ENCODE results near the gene SGSM1. TPM values are rescaled to one million over a fixed set of nuclear protein-coding genes. Genes with fewer than 3 reads are reported as not detected.
A peak's percentile ranks its signal among the peaks of the same experiment; 100 is the strongest.

Gene SGSM1
- total RNA-seq, 1 experiment from 2014 or later, result not detected

GRCh38 chr22:24951942-24952836, 146.2 kb downstream of the SGSM1 start, which contains the start of gene KIAA1671:
Gene KIAA1671, plus strand, starts transcription at chr22:24952716. Its CDS starts 75,284 bp downstream, at chr22:25028000.
- H3K27me3 ChIP-seq (ENCODE audit: low read length), result no peaks in the 10 kb centered on the region
- H3K9me3 ChIP-seq (ENCODE audit: low read length), result no peaks in the 10 kb centered on the region
- no peaks in the 10 kb centered on the region for H3K9me2 ChIP-seq (replicated peaks; ENCODE audit: insufficient read depth, low read length)
- no peak within 1 kb of the TSS for H3K27ac ChIP-seq (ENCODE audit: low read length)
- H3K4me1 ChIP-seq (ENCODE audit: low read length), result no peaks in the 10 kb centered on the region
- no peak within 1 kb of the TSS for H3K4me3 ChIP-seq (ENCODE audit: low read length)
- H4K20me1 ChIP-seq (ENCODE audit: insufficient read depth, low read depth, low read length), result no peaks in the 10 kb centered on the region
- H3K4me2 ChIP-seq (ENCODE audit: low read depth, low read length, poor library complexity, severe bottlenecking), result no peak within 1 kb of the TSS
- no peak for DNase-seq
- no peaks in the 10 kb centered on the region for H3K36me3 ChIP-seq (ENCODE audit: insufficient read depth, low read length)
- no peaks in the 10 kb centered on the region for H3K79me2 ChIP-seq (ENCODE audit: low read length)
- H3K9ac ChIP-seq (ENCODE audit: low read length), result no peak within 1 kb of the TSS
- H2AFZ ChIP-seq (ENCODE audit: low read length), result no peak within 1 kb of the TSS

- Histone ChIP-seq H2AFZ (ENCODE audit: low read length) (no peak overlapping the region), H3K9me3 (ENCODE audit: low read length) (no peaks in the 10 kb centered on the region), H3K9me2 (replicated peaks; ENCODE audit: insufficient read depth, low read length) (no peaks in the 10 kb centered on the region), H3K4me3 (ENCODE audit: low read length) (no peak overlapping the region), H3K27me3 (ENCODE audit: low read length) (no peaks in the 10 kb centered on the region), H3K79me2 (ENCODE audit: low read length) (no peaks in the 10 kb centered on the region), H3K4me2 (ENCODE audit: low read depth, low read length, poor library complexity, severe bottlenecking) (no peak overlapping the region), H3K36me3 (ENCODE audit: insufficient read depth, low read length) (no peaks in the 10 kb centered on the region), H4K20me1 (ENCODE audit: insufficient read depth, low read depth, low read length) (no peaks in the 10 kb centered on the region), H3K4me1 (ENCODE audit: low read length) (no peaks in the 10 kb centered on the region), H3K27ac (ENCODE audit: low read length) (no peak overlapping the region), H3K9ac (ENCODE audit: low read length) (no peak overlapping the region)
- no peak for DNase-seq
Observed at GRCh38 chr22:24952837-24953383, 146.9 kb downstream of the SGSM1 start.

- H4K20me1 ChIP-seq (ENCODE audit: insufficient read depth, low read depth, low read length), result no peaks in the 10 kb centered on the region
- H3K27me3 ChIP-seq (ENCODE audit: low read length), result no peaks in the 10 kb centered on the region
- no peak overlapping the region for H2AFZ ChIP-seq (ENCODE audit: low read length)
- H3K79me2 ChIP-seq (ENCODE audit: low read length), result no peaks in the 10 kb centered on the region
- H3K9ac ChIP-seq (ENCODE audit: low read length), result no peak overlapping the region
- no peaks in the 10 kb centered on the region for H3K36me3 ChIP-seq (ENCODE audit: insufficient read depth, low read length)
- no peak overlapping the region for H3K4me2 ChIP-seq (ENCODE audit: low read depth, low read length, poor library complexity, severe bottlenecking)
- H3K9me3 ChIP-seq (ENCODE audit: low read length), result no peaks in the 10 kb centered on the region
- H3K9me2 ChIP-seq (replicated peaks; ENCODE audit: insufficient read depth, low read length), result no peaks in the 10 kb centered on the region
- no peaks in the 10 kb centered on the region for H3K4me1 ChIP-seq (ENCODE audit: low read length)
- no peak for DNase-seq
- no peak overlapping the region for H3K27ac ChIP-seq (ENCODE audit: low read length)
- H3K4me3 ChIP-seq (ENCODE audit: low read length), result no peak overlapping the region
Observed at GRCh38 chr22:24953384-24954113, 147.5 kb downstream of the SGSM1 start.

GRCh38 chr22:24954114-24954463, 148.1 kb downstream of the SGSM1 start:
- Histone ChIP-seq H3K36me3 (ENCODE audit: insufficient read depth, low read length) (no peaks in the 10 kb centered on the region), H2AFZ (ENCODE audit: low read length) (no peak overlapping the region), H3K4me3 (ENCODE audit: low read length) (no peak overlapping the region), H3K9me3 (ENCODE audit: low read length) (no peaks in the 10 kb centered on the region), H3K27ac (ENCODE audit: low read length) (no peak overlapping the region), H3K9ac (ENCODE audit: low read length) (no peak overlapping the region), H3K4me2 (ENCODE audit: low read depth, low read length, poor library complexity, severe bottlenecking) (no peak overlapping the region), H4K20me1 (ENCODE audit: insufficient read depth, low read depth, low read length) (no peaks in the 10 kb centered on the region), H3K9me2 (replicated peaks; ENCODE audit: insufficient read depth, low read length) (no peaks in the 10 kb centered on the region), H3K4me1 (ENCODE audit: low read length) (no peaks in the 10 kb centered on the region), H3K79me2 (ENCODE audit: low read length) (no peaks in the 10 kb centered on the region), H3K27me3 (ENCODE audit: low read length) (no peaks in the 10 kb centered on the region)
- no peak for DNase-seq

GRCh38 chr22:24954856-24955255, 148.8 kb downstream of the SGSM1 start:
- no peak overlapping the region for H3K4me2 ChIP-seq (ENCODE audit: low read depth, low read length, poor library complexity, severe bottlenecking)
- no peak overlapping the region for H3K4me3 ChIP-seq (ENCODE audit: low read length)
- no peaks in the 10 kb centered on the region for H3K4me1 ChIP-seq (ENCODE audit: low read length)
- no peak for DNase-seq
- H3K9ac ChIP-seq (ENCODE audit: low read length), result no peak overlapping the region
- H3K27ac ChIP-seq (ENCODE audit: low read length), result no peak overlapping the region
- no peaks in the 10 kb centered on the region for H3K79me2 ChIP-seq (ENCODE audit: low read length)
- H3K27me3 ChIP-seq (ENCODE audit: low read length), result no peaks in the 10 kb centered on the region
- H3K9me2 ChIP-seq (replicated peaks; ENCODE audit: insufficient read depth, low read length), result no peaks in the 10 kb centered on the region
- no peaks in the 10 kb centered on the region for H3K36me3 ChIP-seq (ENCODE audit: insufficient read depth, low read length)
- no peaks in the 10 kb centered on the region for H3K9me3 ChIP-seq (ENCODE audit: low read length)
- H4K20me1 ChIP-seq (ENCODE audit: insufficient read depth, low read depth, low read length), result no peaks in the 10 kb centered on the region
- H2AFZ ChIP-seq (ENCODE audit: low read length), result no peak overlapping the region

GRCh38 chr22:24957043-24957442, 151.0 kb downstream of the SGSM1 start:
- H3K79me2 ChIP-seq (ENCODE audit: low read length), result no peaks in the 10 kb centered on the region

GRCh38 chr22:24961217-24961844, 155.3 kb downstream of the SGSM1 start:
- Histone ChIP-seq H2AFZ (ENCODE audit: low read length) (no peak overlapping the region), H3K9ac (ENCODE audit: low read length) (no peak overlapping the region), H3K79me2 (ENCODE audit: low read length) (no peaks in the 10 kb centered on the region), H3K9me2 (replicated peaks; ENCODE audit: insufficient read depth, low read length) (no peaks in the 10 kb centered on the region), H3K4me2 (ENCODE audit: low read depth, low read length, poor library complexity, severe bottlenecking) (no peak overlapping the region), H3K4me3 (ENCODE audit: low read length) (no peak overlapping the region), H3K27ac (ENCODE audit: low read length) (no peak overlapping the region), H3K36me3 (ENCODE audit: insufficient read depth, low read length) (no peaks in the 10 kb centered on the region), H4K20me1 (ENCODE audit: insufficient read depth, low read depth, low read length) (no peaks in the 10 kb centered on the region), H3K27me3 (ENCODE audit: low read length) (no peaks in the 10 kb centered on the region), H3K4me1 (ENCODE audit: low read length) (no peaks in the 10 kb centered on the region), H3K9me3 (ENCODE audit: low read length) (no peaks in the 10 kb centered on the region)
- peak; percentile 75 for DNase-seq

More at GRCh38 chr22:24957043-24957442, 151.0 kb downstream of the SGSM1 start:
- Histone ChIP-seq H3K4me2 (ENCODE audit: low read depth, low read length, poor library complexity, severe bottlenecking) (no peak overlapping the region), H3K9ac (ENCODE audit: low read length) (no peak overlapping the region), H3K9me2 (replicated peaks; ENCODE audit: insufficient read depth, low read length) (no peaks in the 10 kb centered on the region), H3K27me3 (ENCODE audit: low read length) (no peaks in the 10 kb centered on the region), H2AFZ (ENCODE audit: low read length) (no peak overlapping the region), H4K20me1 (ENCODE audit: insufficient read depth, low read depth, low read length) (no peaks in the 10 kb centered on the region), H3K4me3 (ENCODE audit: low read length) (no peak overlapping the region), H3K27ac (ENCODE audit: low read length) (no peak overlapping the region), H3K4me1 (ENCODE audit: low read length) (no peaks in the 10 kb centered on the region), H3K36me3 (ENCODE audit: insufficient read depth, low read length) (no peaks in the 10 kb centered on the region), H3K9me3 (ENCODE audit: low read length) (no peaks in the 10 kb centered on the region)
- no peak for DNase-seq

GRCh38 chr22:24962094-24962493, 156.1 kb downstream of the SGSM1 start:
- H3K79me2 ChIP-seq (ENCODE audit: low read length), result no peaks in the 10 kb centered on the region
- no peak overlapping the region for H3K27ac ChIP-seq (ENCODE audit: low read length)

More at GRCh38 chr22:24962094-24962493, 156.1 kb downstream of the SGSM1 start:
- Histone ChIP-seq H3K4me3 (ENCODE audit: low read length) (no peak overlapping the region), H3K9ac (ENCODE audit: low read length) (no peak overlapping the region), H3K9me3 (ENCODE audit: low read length) (no peaks in the 10 kb centered on the region), H3K36me3 (ENCODE audit: insufficient read depth, low read length) (no peaks in the 10 kb centered on the region), H2AFZ (ENCODE audit: low read length) (no peak overlapping the region), H4K20me1 (ENCODE audit: insufficient read depth, low read depth, low read length) (no peaks in the 10 kb centered on the region), H3K27me3 (ENCODE audit: low read length) (no peaks in the 10 kb centered on the region), H3K4me2 (ENCODE audit: low read depth, low read length, poor library complexity, severe bottlenecking) (no peak overlapping the region), H3K4me1 (ENCODE audit: low read length) (no peaks in the 10 kb centered on the region), H3K9me2 (replicated peaks; ENCODE audit: insufficient read depth, low read length) (no peaks in the 10 kb centered on the region)
- DNase-seq, result no peak

Data from Karpas-422 (cell line).